Suprapubic skin (tissue), 4 donors: ENCODE data around the gene CHEK1. TPM values are rescaled to one million over a fixed set of nuclear protein-coding genes. Genes with fewer than 3 reads are reported as not detected.
"Not testable (repeated sequence)": the region's sequence is repeated elsewhere in the genome, so short reads cannot be mapped to it uniquely, and the experiment has no call there.

Experiments used
- DNase-seq, 2 donors: peaks; one replicate each; pipeline ENCODE4 v3.0.0-alpha.2; 2019; ENCODE audit warnings: low spot score in 2 of 2
- H3K27ac ChIP-seq: fragments of 200-600 bp; sonication (generic); one replicate; pipeline ENCODE4 v1.5.1; 2019
- H3K27me3 ChIP-seq: fragments of 200-600 bp; sonication (generic); one replicate; pipeline ENCODE4 v1.5.1; 2019
- H3K36me3 ChIP-seq: fragments of 200-600 bp; sonication (generic); one replicate; pipeline ENCODE4 v1.5.1; 2019
- H3K4me1 ChIP-seq: fragments of 200-600 bp; sonication (generic); one replicate; pipeline ENCODE4 v1.5.1; 2019
- H3K4me3 ChIP-seq: fragments of 200-600 bp; sonication (generic); one replicate; pipeline ENCODE4 v1.5.1; 2019; ENCODE audit warnings: mild to moderate bottlenecking
- H3K9me3 ChIP-seq: fragments of 200-600 bp; sonication (generic); one replicate; pipeline ENCODE4 v1.5.1; 2019
- EP300 ChIP-seq: sonication (generic); formaldehyde crosslinking; IDR thresholded peaks from one replicate; pipeline ENCODE4 v1.6.1; 2017; ENCODE audit warnings: antibody characterized with exemption
- POLR2A ChIP-seq, 2 donors: fragments of 450-650 bp; IDR thresholded peaks; one replicate each; pipeline ENCODE4 v1.6.1; 2017; ENCODE audit warnings: antibody characterized with exemption in 2 of 2, mild to moderate bottlenecking in 2 of 2, moderate library complexity in 2 of 2
- POLR2AphosphoS5 ChIP-seq, 3 donors: sonication (generic); formaldehyde crosslinking; IDR thresholded peaks; one replicate each; pipeline ENCODE4 v1.6.1; 2017; ENCODE audit warnings: antibody characterized with exemption in 3 of 3
- WGBS: methylation state at CpG from one replicate; pipeline ENCODE4 v1.1.5; 2018; 5-methylcytosine and 5-hydroxymethylcytosine counted together
- total RNA-seq, 4 donors: library from RNA; depleted of rRNA; stranded (reverse); fragments of >200 nt; gene quantifications; one replicate each; pipeline ENCODE4 v1.1.0, GENCODE V29; 2016
- TF ChIP-seq, protein P1 (sequence below), 2 donors: fragments of 200-600 bp in 1 of 2; fragments of 450-650 bp in 1 of 2; sonication (generic) in 1 of 2; IDR thresholded peaks; one replicate each; pipeline ENCODE4 v1.5.1; 2016 to 2019; ENCODE audit warnings: antibody characterized with exemption in 2 of 2, mild to moderate bottlenecking in 1 of 2, moderate library complexity in 1 of 2

The CHEK1 gene
- 1 to 10 TPM; 2.5 to 4.0 (median 3.5) TPM for total RNA-seq

- DNase-seq = no peak
- WGBS = 50% methylated on average over 9 of the region's 9 CpGs
- TF ChIP-seq POLR2AphosphoS5 (IDR thresholded peaks at IDR 0.05) = no peak
- no peak for TF ChIP-seq POLR2A (IDR thresholded peaks at IDR 0.05)
- TF ChIP-seq, protein P1, sequence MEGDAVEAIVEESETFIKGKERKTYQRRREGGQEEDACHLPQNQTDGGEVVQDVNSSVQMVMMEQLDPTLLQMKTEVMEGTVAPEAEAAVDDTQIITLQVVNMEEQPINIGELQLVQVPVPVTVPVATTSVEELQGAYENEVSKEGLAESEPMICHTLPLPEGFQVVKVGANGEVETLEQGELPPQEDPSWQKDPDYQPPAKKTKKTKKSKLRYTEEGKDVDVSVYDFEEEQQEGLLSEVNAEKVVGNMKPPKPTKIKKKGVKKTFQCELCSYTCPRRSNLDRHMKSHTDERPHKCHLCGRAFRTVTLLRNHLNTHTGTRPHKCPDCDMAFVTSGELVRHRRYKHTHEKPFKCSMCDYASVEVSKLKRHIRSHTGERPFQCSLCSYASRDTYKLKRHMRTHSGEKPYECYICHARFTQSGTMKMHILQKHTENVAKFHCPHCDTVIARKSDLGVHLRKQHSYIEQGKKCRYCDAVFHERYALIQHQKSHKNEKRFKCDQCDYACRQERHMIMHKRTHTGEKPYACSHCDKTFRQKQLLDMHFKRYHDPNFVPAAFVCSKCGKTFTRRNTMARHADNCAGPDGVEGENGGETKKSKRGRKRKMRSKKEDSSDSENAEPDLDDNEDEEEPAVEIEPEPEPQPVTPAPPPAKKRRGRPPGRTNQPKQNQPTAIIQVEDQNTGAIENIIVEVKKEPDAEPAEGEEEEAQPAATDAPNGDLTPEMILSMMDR (IDR thresholded peaks at IDR 0.05) = no peak
- no peak for TF ChIP-seq EP300
- Histone ChIP-seq H3K9me3 (no peaks in the 10 kb centered on the region), H3K27ac (peak within 1 kb of the TSS; percentile 94), H3K36me3 (peaks cover 28% of the 10 kb centered on the region), H3K4me3 (peak within 1 kb of the TSS; percentile 65), H3K4me1 (peaks cover 20% of the 10 kb centered on the region), H3K27me3 (no peaks in the 10 kb centered on the region)
Observed at GRCh38 chr11:125624756-125625213, at the start of gene CHEK1. TSS of gene CHEK1 (plus strand) at chr11:125625163. CDS start at chr11:125626769, 1,606 bp downstream.

DNA sequence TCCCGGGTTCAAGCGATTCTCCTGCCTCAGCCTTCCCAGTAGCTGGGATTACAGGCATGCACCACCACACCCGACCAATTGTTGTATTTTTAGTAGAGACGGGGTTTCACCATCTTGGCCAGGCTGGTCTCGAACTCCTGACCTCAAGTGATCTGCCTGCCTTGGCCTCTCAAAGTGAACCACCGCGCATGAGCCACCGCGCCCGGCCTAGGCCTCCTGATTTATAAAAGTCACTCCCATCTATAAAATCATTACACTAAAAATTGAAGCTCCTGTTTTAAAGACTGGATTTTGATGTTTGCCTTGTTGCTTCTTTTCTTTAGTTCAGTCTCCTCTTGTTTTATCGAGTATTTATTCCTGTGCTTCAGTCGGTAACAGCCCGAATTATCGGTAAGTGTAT lies 47.8 kb upstream of the CHEK1 start:
- H3K4me1 ChIP-seq, H3K27ac ChIP-seq, H3K27me3 ChIP-seq, H3K4me3 ChIP-seq, H3K9me3 ChIP-seq, DNase-seq: not testable (repeated sequence)
- 98% methylated on average over 14 of the region's 14 CpGs for WGBS
- peaks cover 90% of the 10 kb centered on the region for H3K36me3 ChIP-seq

GRCh38 chr11:125578783-125579182 lies 46.2 kb upstream of the CHEK1 start:
- Histone ChIP-seq H3K27ac (no peak overlapping the region), H3K4me3 (no peak overlapping the region), H3K4me1 (no peaks in the 10 kb centered on the region), H3K9me3 (no peaks in the 10 kb centered on the region), H3K27me3 (no peaks in the 10 kb centered on the region), H3K36me3 (peaks cover 95% of the 10 kb centered on the region)
- no peak for DNase-seq
- no peak for TF ChIP-seq EP300
- TF ChIP-seq, protein P1 (IDR thresholded peaks at IDR 0.05) = no peak
- TF ChIP-seq POLR2AphosphoS5 (IDR thresholded peaks at IDR 0.05) = no peak
- no peak for TF ChIP-seq POLR2A (IDR thresholded peaks at IDR 0.05)
- 94% methylated on average over 2 of the region's 2 CpGs for WGBS

DNA sequence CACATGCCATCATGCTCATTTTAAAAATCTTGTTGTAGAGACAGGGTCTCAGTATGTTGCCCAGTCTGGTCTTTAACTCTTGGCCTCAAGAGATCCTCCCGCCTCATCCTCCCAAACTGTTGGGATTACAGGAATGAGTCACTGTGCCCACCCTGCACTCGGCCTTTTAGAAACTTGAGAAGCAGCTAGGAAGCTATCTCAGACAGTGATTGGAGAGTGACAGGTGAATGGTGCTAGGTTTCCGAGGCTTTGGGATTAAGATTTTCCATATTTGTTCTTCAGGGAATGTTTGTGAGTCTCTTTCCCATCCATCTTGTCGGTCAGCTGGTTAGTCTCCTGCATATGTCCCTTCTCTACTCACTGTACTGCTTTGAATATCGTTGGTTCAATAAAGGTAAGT lies 45.2 kb upstream of the CHEK1 start:
- no peak for DNase-seq
- no peaks in the 10 kb centered on the region for H3K27me3 ChIP-seq
- H3K4me3 ChIP-seq = no peak overlapping the region
- H3K27ac ChIP-seq = no peak overlapping the region
- no peak for TF ChIP-seq POLR2A (IDR thresholded peaks at IDR 0.05)
- TF ChIP-seq EP300 = no peak
- TF ChIP-seq POLR2AphosphoS5 (IDR thresholded peaks at IDR 0.05) = no peak
- TF ChIP-seq, protein P1 (IDR thresholded peaks at IDR 0.05) = no peak
- H3K36me3 ChIP-seq = peaks cover 97% of the 10 kb centered on the region
- H3K4me1 ChIP-seq = no peaks in the 10 kb centered on the region
- H3K9me3 ChIP-seq = no peaks in the 10 kb centered on the region
- 93% methylated on average over 5 of the region's 5 CpGs for WGBS

GRCh38 chr11:125583496-125583895 lies 41.5 kb upstream of the CHEK1 start:
- Histone ChIP-seq H3K4me3 (no peak overlapping the region), H3K9me3 (no peaks in the 10 kb centered on the region), H3K27me3 (no peaks in the 10 kb centered on the region), H3K36me3 (peaks cover 64% of the 10 kb centered on the region), H3K27ac (no peak overlapping the region), H3K4me1 (no peaks in the 10 kb centered on the region)
- DNase-seq = no peak
- 94% methylated on average over 9 of the region's 11 CpGs for WGBS
- TF ChIP-seq POLR2AphosphoS5 (IDR thresholded peaks at IDR 0.05) = no peak
- TF ChIP-seq, protein P1 (IDR thresholded peaks at IDR 0.05) = no peak
- no peak for TF ChIP-seq EP300
- no peak for TF ChIP-seq POLR2A (IDR thresholded peaks at IDR 0.05)

DNA sequence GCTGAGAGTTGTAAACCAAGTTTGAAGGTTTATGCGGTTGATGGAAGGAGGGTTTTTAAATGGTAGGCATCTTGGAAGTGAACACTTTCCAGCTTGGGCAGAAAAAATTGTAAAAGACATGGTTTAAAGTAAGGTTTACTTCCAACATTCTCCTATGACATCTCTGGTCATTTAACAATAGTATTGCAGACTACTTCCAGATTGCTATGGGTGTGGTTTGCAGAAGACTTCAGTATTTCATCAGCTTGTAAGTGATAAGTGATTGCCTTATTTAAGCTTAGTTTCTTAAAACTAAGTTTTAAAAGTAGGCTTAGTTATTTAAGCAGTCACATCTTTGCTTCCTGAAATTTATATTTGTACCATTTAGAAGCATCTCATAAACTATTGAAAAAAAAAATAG lies 39.5 kb upstream of the CHEK1 start:
- TF ChIP-seq, protein P1 (IDR thresholded peaks at IDR 0.05) = no peak
- TF ChIP-seq POLR2AphosphoS5 (IDR thresholded peaks at IDR 0.05) (no peak), EP300 (no peak), POLR2A (IDR thresholded peaks at IDR 0.05) (no peak)
- DNase-seq = no peak
- H3K36me3 ChIP-seq = peaks cover 44% of the 10 kb centered on the region
- H3K9me3 ChIP-seq = no peaks in the 10 kb centered on the region
- no peak overlapping the region for H3K27ac ChIP-seq
- H3K4me3 ChIP-seq = no peak overlapping the region
- WGBS = 88% methylated on average over 1 of the region's 1 CpG
- no peaks in the 10 kb centered on the region for H3K27me3 ChIP-seq
- H3K4me1 ChIP-seq = no peaks in the 10 kb centered on the region
